ENCODE results near the gene CDK11B. TPM values are rescaled to one million over a fixed set of nuclear protein-coding genes. Genes with fewer than 3 reads are reported as not detected.

Gene CDK11B
- total RNA-seq, 1 experiment from 2014 or later, result 30.1 TPM

- Histone ChIP-seq H3K79me2 (ENCODE audit: insufficient read depth, low read length) (no peaks in the 10 kb centered on the region), H4K8ac (replicated peaks; ENCODE audit: insufficient read length, low read depth, low read length) (no peak overlapping the region), H2AK5ac (ENCODE audit: insufficient read length, low read length) (no peak overlapping the region), H2BK5ac (ENCODE audit: insufficient read length, low read length) (no peak overlapping the region), H2BK12ac (ENCODE audit: insufficient read length, low read depth, low read length) (no peak overlapping the region), H3K56ac (ENCODE audit: insufficient read length, low read depth, low read length) (no peak overlapping the region), H3K18ac (ENCODE audit: insufficient read length, low read depth, low read length) (no peak overlapping the region), H3K4me2 (ENCODE audit: insufficient read depth, insufficient read length, low read length) (no peak overlapping the region), H2BK120ac (ENCODE audit: low read depth, low read length, poor library complexity, severe bottlenecking) (no peak overlapping the region), H3K23me2 (ENCODE audit: insufficient read length, low read depth, low read length, poor library complexity, severe bottlenecking) (peaks cover 7% of the 10 kb centered on the region), H3K14ac (ENCODE audit: insufficient read depth, low read length) (no peak overlapping the region), H3K4ac (ENCODE audit: low read depth, low read length) (no peak overlapping the region), H3K9me3 (ENCODE audit: control insufficient read depth, low read depth, low read length) (no peaks in the 10 kb centered on the region), H3K9ac (ENCODE audit: extremely low read depth, insufficient read length, low read length) (no peak overlapping the region), H3K4me1 (ENCODE audit: insufficient read depth, low read length) (peaks cover 5% of the 10 kb centered on the region; the same call in 1 of the 2 replicates), H4K91ac (ENCODE audit: insufficient read length, low read depth, low read length) (no peak overlapping the region), H3K27ac (ENCODE audit: insufficient read length, low read depth, low read length) (no peak overlapping the region), H4K20me1 (ENCODE audit: control insufficient read depth, insufficient read depth, insufficient read length) (no peaks in the 10 kb centered on the region), H2BK15ac (ENCODE audit: low read depth, low read length) (no peak overlapping the region), H3T11ph (ENCODE audit: low read length) (no peak overlapping the region), H4K5ac (ENCODE audit: insufficient read length, low read depth, low read length) (no peak overlapping the region), H3K23ac (ENCODE audit: insufficient read length, low read depth, low read length) (no peak overlapping the region), H2AFZ (ENCODE audit: low read length) (no peak overlapping the region), H3K27me3 (ENCODE audit: insufficient read depth, low read length) (no peaks in the 10 kb centered on the region), H2BK20ac (ENCODE audit: low read depth, low read length, poor library complexity, severe bottlenecking) (no peak overlapping the region), H3K79me1 (ENCODE audit: insufficient read depth, low read depth, low read length, poor library complexity, severe bottlenecking) (no peaks in the 10 kb centered on the region)
- no CpG with 5 or more reads among the region's 9 CpGs for WGBS (ENCODE audit: extremely low coverage, insufficient read length, low lambda C conversion rate)
- no peak overlapping the region for H3K4me3 Mint-ChIP-seq
- DNase-seq, result no peak
- no peak for TF ChIP-seq CTCF (conservative IDR thresholded peaks at IDR 0.05)
- H3K36me3 Mint-ChIP-seq (ENCODE audit: insufficient read depth in 1 of 3, low read depth in 3 of 3), result peaks cover 0 to 7% (median 0%) of the 10 kb centered on the region in 3 experiments; a peak in 2 of 7 replicates
- H3K4me1 Mint-ChIP-seq, result peaks cover 13 to 16% of the 10 kb centered on the region in 2 experiments
- no peaks in the 10 kb centered on the region; a peak in 1 of 5 replicates for H3K9me3 Mint-ChIP-seq
- peaks cover 4% of the 10 kb centered on the region for H3K27me3 Mint-ChIP-seq (ENCODE audit: low read depth)
- no peak overlapping the region for H3K27ac Mint-ChIP-seq
These were observed 48.0 kb downstream of the CDK11B start for GRCh38 chr1:1610796-1611195.

Data from H9 (cell line).